HEK293 (cell line): ENCODE data around the gene EPAS1.

Experiments
- GLI4 ChIP-seq: fragments of 450-650 bp; formaldehyde crosslinking; IDR thresholded peaks from 2 replicates; pipeline ENCODE4 v1.5.1; 2016; ENCODE audit warnings: missing biosample characterization, missing genetic modification characterization
- IKZF3 ChIP-seq: fragments of 450-650 bp; IDR thresholded peaks from 2 replicates; pipeline ENCODE4 v1.5.0; 2018; ENCODE audit warnings: missing biosample characterization, mild to moderate bottlenecking, missing genetic modification characterization, moderate library complexity
- SALL2 ChIP-seq: fragments of 450-650 bp; formaldehyde crosslinking; IDR thresholded peaks from 2 replicates; pipeline ENCODE4 v1.5.0; 2017; ENCODE audit warnings: missing biosample characterization, mild to moderate bottlenecking, missing genetic modification characterization, borderline replicate concordance
- TCF7L2 ChIP-seq: IDR thresholded peaks from 2 replicates; pipeline ENCODE4 v1.6.1; 2011; ENCODE audit warnings: low read depth, mild to moderate bottlenecking, inconsistent platforms, low read length, moderate library complexity, borderline replicate concordance
- ZFP37 ChIP-seq: fragments of 450-650 bp; formaldehyde crosslinking; IDR thresholded peaks from 2 replicates; pipeline ENCODE4 v1.5.1; 2016; ENCODE audit warnings: missing biosample characterization, missing genetic modification characterization
- ZNF24 ChIP-seq: fragments of 450-650 bp; formaldehyde crosslinking; IDR thresholded peaks from 2 replicates; pipeline ENCODE4 v1.5.1; 2016; ENCODE audit warnings: missing biosample characterization, missing genetic modification characterization
- ZNF501 ChIP-seq: fragments of 450-650 bp; formaldehyde crosslinking; IDR thresholded peaks from 2 replicates; pipeline ENCODE4 v1.5.1; 2016; ENCODE audit warnings: missing biosample characterization, missing genetic modification characterization
- ZNF626 ChIP-seq: fragments of 450-650 bp; sonication (Bioruptor Pico); formaldehyde crosslinking; IDR thresholded peaks from 2 replicates; pipeline ENCODE4 v1.5.1; 2018; ENCODE audit warnings: missing biosample characterization, missing genetic modification characterization, inconsistent platforms
- ZNF747 ChIP-seq: fragments of 450-650 bp; formaldehyde crosslinking; IDR thresholded peaks from 2 replicates; pipeline ENCODE4 v1.5.1; 2016; ENCODE audit warnings: missing biosample characterization, missing genetic modification characterization
- TF ChIP-seq, protein P1 (sequence below): fragments of 450-650 bp; formaldehyde crosslinking; IDR thresholded peaks from 2 replicates; pipeline ENCODE4 v1.5.1; 2016; ENCODE audit warnings: missing biosample characterization, missing genetic modification characterization
- TF ChIP-seq, protein P2 (sequence below): fragments of 450-650 bp; formaldehyde crosslinking; IDR thresholded peaks from 2 replicates; pipeline ENCODE4 v1.5.1; 2016; ENCODE audit warnings: missing biosample characterization, missing genetic modification characterization

DNA sequence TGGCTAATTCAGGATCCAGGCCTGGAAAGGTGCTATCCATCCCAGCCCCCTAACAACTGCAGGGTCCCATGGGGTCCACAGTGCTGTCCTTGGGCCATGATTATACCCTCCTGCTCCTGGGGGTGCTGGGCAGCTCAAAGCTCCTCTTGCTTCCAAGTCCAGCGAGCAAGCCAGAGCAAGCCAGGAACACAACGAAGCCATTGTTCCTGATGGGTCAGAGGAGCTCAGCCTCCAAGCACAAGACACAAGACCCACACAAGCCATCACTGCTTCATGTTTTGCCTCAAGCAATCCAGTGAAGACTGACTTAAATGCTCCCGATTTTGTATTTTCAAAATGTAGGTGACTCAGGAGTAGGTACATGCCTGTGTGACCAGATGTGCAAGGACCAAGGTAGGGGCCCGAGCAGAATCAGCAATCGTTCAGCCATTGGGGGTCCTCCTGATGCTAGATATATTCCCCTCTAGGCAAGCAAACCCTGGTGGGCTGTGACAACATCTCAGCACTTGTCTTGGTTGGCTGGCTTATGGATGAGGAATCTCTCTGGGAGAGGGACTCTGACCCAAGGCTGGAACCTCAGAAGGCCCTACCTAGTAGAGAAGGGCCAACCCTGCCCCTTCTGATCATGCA, 90.8 kb downstream of the EPAS1 start:
- TF ChIP-seq, protein P1, sequence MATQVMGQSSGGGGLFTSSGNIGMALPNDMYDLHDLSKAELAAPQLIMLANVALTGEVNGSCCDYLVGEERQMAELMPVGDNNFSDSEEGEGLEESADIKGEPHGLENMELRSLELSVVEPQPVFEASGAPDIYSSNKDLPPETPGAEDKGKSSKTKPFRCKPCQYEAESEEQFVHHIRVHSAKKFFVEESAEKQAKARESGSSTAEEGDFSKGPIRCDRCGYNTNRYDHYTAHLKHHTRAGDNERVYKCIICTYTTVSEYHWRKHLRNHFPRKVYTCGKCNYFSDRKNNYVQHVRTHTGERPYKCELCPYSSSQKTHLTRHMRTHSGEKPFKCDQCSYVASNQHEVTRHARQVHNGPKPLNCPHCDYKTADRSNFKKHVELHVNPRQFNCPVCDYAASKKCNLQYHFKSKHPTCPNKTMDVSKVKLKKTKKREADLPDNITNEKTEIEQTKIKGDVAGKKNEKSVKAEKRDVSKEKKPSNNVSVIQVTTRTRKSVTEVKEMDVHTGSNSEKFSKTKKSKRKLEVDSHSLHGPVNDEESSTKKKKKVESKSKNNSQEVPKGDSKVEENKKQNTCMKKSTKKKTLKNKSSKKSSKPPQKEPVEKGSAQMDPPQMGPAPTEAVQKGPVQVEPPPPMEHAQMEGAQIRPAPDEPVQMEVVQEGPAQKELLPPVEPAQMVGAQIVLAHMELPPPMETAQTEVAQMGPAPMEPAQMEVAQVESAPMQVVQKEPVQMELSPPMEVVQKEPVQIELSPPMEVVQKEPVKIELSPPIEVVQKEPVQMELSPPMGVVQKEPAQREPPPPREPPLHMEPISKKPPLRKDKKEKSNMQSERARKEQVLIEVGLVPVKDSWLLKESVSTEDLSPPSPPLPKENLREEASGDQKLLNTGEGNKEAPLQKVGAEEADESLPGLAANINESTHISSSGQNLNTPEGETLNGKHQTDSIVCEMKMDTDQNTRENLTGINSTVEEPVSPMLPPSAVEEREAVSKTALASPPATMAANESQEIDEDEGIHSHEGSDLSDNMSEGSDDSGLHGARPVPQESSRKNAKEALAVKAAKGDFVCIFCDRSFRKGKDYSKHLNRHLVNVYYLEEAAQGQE (tag by site-specific recombination): no peak
- TF ChIP-seq IKZF3 (tag by site-specific recombination): no peak
- TF ChIP-seq, protein P2, sequence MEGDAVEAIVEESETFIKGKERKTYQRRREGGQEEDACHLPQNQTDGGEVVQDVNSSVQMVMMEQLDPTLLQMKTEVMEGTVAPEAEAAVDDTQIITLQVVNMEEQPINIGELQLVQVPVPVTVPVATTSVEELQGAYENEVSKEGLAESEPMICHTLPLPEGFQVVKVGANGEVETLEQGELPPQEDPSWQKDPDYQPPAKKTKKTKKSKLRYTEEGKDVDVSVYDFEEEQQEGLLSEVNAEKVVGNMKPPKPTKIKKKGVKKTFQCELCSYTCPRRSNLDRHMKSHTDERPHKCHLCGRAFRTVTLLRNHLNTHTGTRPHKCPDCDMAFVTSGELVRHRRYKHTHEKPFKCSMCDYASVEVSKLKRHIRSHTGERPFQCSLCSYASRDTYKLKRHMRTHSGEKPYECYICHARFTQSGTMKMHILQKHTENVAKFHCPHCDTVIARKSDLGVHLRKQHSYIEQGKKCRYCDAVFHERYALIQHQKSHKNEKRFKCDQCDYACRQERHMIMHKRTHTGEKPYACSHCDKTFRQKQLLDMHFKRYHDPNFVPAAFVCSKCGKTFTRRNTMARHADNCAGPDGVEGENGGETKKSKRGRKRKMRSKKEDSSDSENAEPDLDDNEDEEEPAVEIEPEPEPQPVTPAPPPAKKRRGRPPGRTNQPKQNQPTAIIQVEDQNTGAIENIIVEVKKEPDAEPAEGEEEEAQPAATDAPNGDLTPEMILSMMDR: no peak
- TF ChIP-seq ZNF501 (tag by site-specific recombination): no peak
- TF ChIP-seq ZNF24 (tag by site-specific recombination): no peak
- no peak for TF ChIP-seq GLI4
- no peak for TF ChIP-seq TCF7L2
- no peak for TF ChIP-seq ZNF626
- TF ChIP-seq ZNF747: no peak
- TF ChIP-seq ZFP37 (tag by site-specific recombination): no peak
- no peak for TF ChIP-seq SALL2 (tag by site-specific recombination)
